OCI-LY1 (cell line): ENCODE data around the gene JADE3.

Source experiments
- H2AFZ ChIP-seq: fragments of 200-600 bp; sonication (generic), shearing (Covaris generic); 2 replicates; pipeline ENCODE4 v1.6.0; 2014; ENCODE audit warnings: antibody characterized with exemption, mild to moderate bottlenecking, low read length
- H3F3A ChIP-seq: fragments of 200-600 bp; sonication (generic), shearing (Covaris generic); 2 replicates; pipeline ENCODE4 v1.6.0; 2014; ENCODE audit warnings: mild to moderate bottlenecking, antibody characterized with exemption, low read length, moderate library complexity; ENCODE audit not compliant: insufficient read depth
- H3K27ac ChIP-seq: fragments of 200-600 bp; sonication (generic); 2 replicates; pipeline ENCODE4 v1.5.1; 2014; ENCODE audit warnings: low read length, mixed run types, mild to moderate bottlenecking, low read depth; ENCODE audit not compliant: poor library complexity, severe bottlenecking
- H3K27me3 ChIP-seq: fragments of 200-600 bp; sonication (generic); 2 replicates; pipeline ENCODE4 v1.6.0; 2014; ENCODE audit warnings: antibody characterized with exemption, mild to moderate bottlenecking, low read length, moderate library complexity; ENCODE audit not compliant: insufficient read depth
- H3K36me3 ChIP-seq: fragments of 200-600 bp; sonication (generic); 2 replicates; pipeline ENCODE4 v1.6.1; 2014; ENCODE audit warnings: mild to moderate bottlenecking, antibody characterized with exemption, low read length, moderate library complexity, mixed read lengths; ENCODE audit not compliant: insufficient read depth
- H3K4me1 ChIP-seq: fragments of 200-600 bp; sonication (generic); 2 replicates; pipeline ENCODE4 v1.5.1; 2014; ENCODE audit warnings: mild to moderate bottlenecking, low read length, moderate library complexity; ENCODE audit not compliant: insufficient read depth, severe bottlenecking
- H3K4me2 ChIP-seq: fragments of 200-600 bp; sonication (generic), shearing (Covaris generic); 2 replicates; pipeline ENCODE4 v1.6.1; 2014; ENCODE audit warnings: low read length
- H3K4me3 ChIP-seq: fragments of 200-600 bp; sonication (generic); 2 replicates; pipeline ENCODE4 v1.5.1; 2014; ENCODE audit warnings: low read length, low read depth, mild to moderate bottlenecking, mixed read lengths; ENCODE audit not compliant: poor library complexity, severe bottlenecking
- H3K79me2 ChIP-seq: fragments of 200-600 bp; shearing (Covaris generic); 2 replicates; pipeline ENCODE4 v1.6.1; 2016; ENCODE audit warnings: mixed run types, low read length, mixed read lengths; ENCODE audit not compliant: insufficient read depth
- H3K9ac ChIP-seq: fragments of 200-600 bp; sonication (generic), shearing (Covaris generic); 2 replicates; pipeline ENCODE4 v1.6.1; 2014; ENCODE audit warnings: mild to moderate bottlenecking, low read length, mixed read lengths
- H3K9me2 ChIP-seq: fragments of 200-600 bp; sonication (generic), shearing (Covaris generic); 2 replicates; pipeline ENCODE4 v1.6.1; 2014; ENCODE audit warnings: low read depth, mild to moderate bottlenecking, low read length, mixed read lengths
- H3K9me3 ChIP-seq: fragments of 200-600 bp; shearing (Covaris generic); 2 replicates; pipeline ENCODE4 v1.6.1; 2014; ENCODE audit warnings: low read length, mixed read lengths
- H4K20me1 ChIP-seq: fragments of 200-600 bp; sonication (generic), shearing (Covaris generic); 2 replicates; pipeline ENCODE4 v1.6.0; 2016; ENCODE audit warnings: mild to moderate bottlenecking, low read length; ENCODE audit not compliant: insufficient read depth
- EZH2 ChIP-seq: fragments of 200-600 bp; sonication (generic), shearing (Covaris generic); IDR thresholded peaks from 2 replicates; pipeline ENCODE4 v1.8.0; 2017; ENCODE audit warnings: borderline replicate concordance, mixed run types, mild to moderate bottlenecking, antibody characterized with exemption, low read length, moderate library complexity, mixed read lengths
- TF ChIP-seq, protein P1 (sequence below): fragments of 200-600 bp; sonication (generic), shearing (Covaris generic); IDR thresholded peaks from 2 replicates; pipeline ENCODE4 v1.5.1; 2017; ENCODE audit warnings: mild to moderate bottlenecking, antibody characterized with exemption, low read length, moderate library complexity, mixed read lengths

Gene JADE3

DNA sequence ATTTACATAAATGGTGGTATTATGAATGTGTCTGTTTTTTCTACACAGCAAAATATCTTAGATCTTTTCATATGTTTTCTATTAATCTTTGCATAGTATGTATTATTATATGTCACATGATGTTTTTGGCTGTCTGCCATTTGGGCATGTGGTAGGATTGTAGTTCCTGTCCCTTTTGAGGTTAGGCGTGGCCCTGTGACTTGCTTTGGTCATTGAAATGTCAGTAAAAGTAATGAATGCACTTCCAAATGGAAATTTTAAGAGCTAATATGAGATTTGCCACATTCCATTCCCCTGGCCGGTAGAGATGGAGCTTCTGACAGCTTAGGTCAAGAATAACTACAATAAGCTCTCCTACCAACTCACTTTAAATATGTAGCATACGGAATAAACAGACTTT is 45.1 kb downstream of the JADE3 start:
- Histone ChIP-seq H3K79me2 (no peaks in the 10 kb centered on the region), H3K4me2 (no peak overlapping the region), H3K4me1 (peaks cover 18% of the 10 kb centered on the region)

DNA sequence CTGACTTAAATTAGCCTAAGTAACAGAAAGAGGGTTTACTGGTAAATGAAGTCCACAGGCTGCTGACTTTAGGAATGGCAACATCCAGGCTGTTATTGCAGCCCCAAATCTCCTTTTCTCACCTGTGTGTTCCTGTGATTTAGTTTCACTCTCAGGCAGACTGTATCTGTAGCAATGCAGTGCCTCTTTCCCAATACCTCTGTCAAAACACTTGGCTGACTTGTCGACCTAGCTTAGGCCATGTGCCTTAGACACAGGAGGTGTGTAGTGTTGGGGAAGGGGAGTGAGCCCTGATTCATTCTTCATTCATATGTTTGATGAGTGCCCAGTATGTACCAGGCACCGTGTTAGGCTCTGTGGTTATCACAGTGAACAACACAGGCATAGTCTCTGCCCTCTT is 46.9 kb downstream of the JADE3 start:
- no peak overlapping the region for H3K9ac ChIP-seq
- H4K20me1 ChIP-seq = no peaks in the 10 kb centered on the region
- H3K4me2 ChIP-seq = no peak overlapping the region
- no peaks in the 10 kb centered on the region for H3K9me3 ChIP-seq
- H3K79me2 ChIP-seq = no peaks in the 10 kb centered on the region
- H3K4me3 ChIP-seq = no peak overlapping the region
- no peaks in the 10 kb centered on the region for H3K27me3 ChIP-seq
- TF ChIP-seq, protein P1, sequence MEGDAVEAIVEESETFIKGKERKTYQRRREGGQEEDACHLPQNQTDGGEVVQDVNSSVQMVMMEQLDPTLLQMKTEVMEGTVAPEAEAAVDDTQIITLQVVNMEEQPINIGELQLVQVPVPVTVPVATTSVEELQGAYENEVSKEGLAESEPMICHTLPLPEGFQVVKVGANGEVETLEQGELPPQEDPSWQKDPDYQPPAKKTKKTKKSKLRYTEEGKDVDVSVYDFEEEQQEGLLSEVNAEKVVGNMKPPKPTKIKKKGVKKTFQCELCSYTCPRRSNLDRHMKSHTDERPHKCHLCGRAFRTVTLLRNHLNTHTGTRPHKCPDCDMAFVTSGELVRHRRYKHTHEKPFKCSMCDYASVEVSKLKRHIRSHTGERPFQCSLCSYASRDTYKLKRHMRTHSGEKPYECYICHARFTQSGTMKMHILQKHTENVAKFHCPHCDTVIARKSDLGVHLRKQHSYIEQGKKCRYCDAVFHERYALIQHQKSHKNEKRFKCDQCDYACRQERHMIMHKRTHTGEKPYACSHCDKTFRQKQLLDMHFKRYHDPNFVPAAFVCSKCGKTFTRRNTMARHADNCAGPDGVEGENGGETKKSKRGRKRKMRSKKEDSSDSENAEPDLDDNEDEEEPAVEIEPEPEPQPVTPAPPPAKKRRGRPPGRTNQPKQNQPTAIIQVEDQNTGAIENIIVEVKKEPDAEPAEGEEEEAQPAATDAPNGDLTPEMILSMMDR = no peak
- no peak for TF ChIP-seq EZH2
- H3F3A ChIP-seq = no peaks in the 10 kb centered on the region
- no peaks in the 10 kb centered on the region for H3K36me3 ChIP-seq
- no peaks in the 10 kb centered on the region for H3K9me2 ChIP-seq
- peaks cover 18% of the 10 kb centered on the region for H3K4me1 ChIP-seq
- H3K27ac ChIP-seq = no peak overlapping the region
- H2AFZ ChIP-seq = no peak overlapping the region

More for the DNA sequence above, 45.1 kb downstream of the JADE3 start:
- no peak for TF ChIP-seq EZH2
- TF ChIP-seq, protein P1 = no peak
- H4K20me1 ChIP-seq = no peaks in the 10 kb centered on the region
- no peaks in the 10 kb centered on the region for H3F3A ChIP-seq
- no peak overlapping the region for H2AFZ ChIP-seq
- no peak overlapping the region for H3K9ac ChIP-seq
- no peaks in the 10 kb centered on the region for H3K9me2 ChIP-seq
- H3K27me3 ChIP-seq = no peaks in the 10 kb centered on the region
- H3K9me3 ChIP-seq = no peaks in the 10 kb centered on the region
- H3K4me3 ChIP-seq = no peak overlapping the region
- H3K27ac ChIP-seq = no peak overlapping the region
- H3K36me3 ChIP-seq = no peaks in the 10 kb centered on the region

DNA sequence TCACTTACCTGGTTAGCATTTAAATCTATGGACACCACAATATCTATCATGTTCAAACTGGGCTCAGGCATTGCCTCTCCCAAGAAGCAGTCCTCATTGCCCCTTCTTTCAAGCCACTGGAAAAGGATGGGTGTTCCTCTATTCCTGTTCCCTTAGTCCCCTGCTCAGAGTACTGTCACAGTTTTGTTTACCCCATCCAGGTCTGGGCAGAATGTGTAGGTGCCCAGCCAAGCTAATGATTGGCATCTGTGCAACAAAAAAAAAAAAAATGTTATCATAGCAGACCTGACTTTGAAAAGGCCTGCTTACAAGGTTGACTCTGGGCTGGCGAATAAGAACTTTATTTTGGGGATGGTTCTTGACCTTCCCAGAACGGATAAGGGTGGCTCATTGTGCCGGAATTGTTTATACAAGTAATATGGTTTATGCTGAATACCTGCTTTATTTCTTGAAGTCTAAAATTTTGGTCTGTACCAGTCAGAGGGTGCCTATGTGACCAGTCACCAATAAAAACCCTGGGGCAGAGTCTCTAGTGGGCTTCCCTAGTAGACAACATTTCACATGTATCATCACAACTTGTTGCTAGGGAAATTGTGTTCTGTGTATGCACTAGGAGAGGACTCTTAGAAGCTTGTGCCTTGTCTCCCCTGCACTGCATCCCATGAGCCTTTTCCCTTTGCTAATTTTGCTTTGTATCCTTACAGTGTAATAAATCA is 47.9 kb downstream of the JADE3 start:
- Histone ChIP-seq H3K79me2 (no peaks in the 10 kb centered on the region), H3K4me2 (no peak overlapping the region), H3K9me3 (no peaks in the 10 kb centered on the region), H3K36me3 (no peaks in the 10 kb centered on the region), H3K9ac (no peak overlapping the region), H3K4me1 (peaks cover 18% of the 10 kb centered on the region), H2AFZ (no peak overlapping the region), H3K27me3 (no peaks in the 10 kb centered on the region), H3K4me3 (no peak overlapping the region), H3K27ac (no peak overlapping the region), H3F3A (no peaks in the 10 kb centered on the region), H4K20me1 (no peaks in the 10 kb centered on the region), H3K9me2 (no peaks in the 10 kb centered on the region)
- TF ChIP-seq, protein P1 = no peak
- TF ChIP-seq EZH2 = no peak
